ENCODE data around the gene FSHR.

DNA sequence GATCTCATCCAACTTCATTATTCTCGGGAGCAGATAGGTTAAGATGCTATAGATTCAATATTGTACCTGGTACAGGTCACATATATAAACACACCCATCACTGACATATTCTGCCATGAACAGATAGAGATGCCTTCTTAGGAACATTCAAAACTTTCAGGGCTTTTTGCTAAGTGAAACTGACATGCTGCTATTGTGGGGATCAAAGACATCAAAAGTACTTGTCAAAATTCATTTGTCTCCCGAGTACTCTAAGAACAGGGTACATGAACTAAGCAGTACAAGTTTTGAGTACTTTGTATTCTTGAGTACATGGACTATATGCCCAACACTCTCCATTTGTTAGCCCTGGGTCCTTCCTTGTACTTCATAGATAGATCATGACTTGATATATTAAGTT lies 173.5 kb downstream of the FSHR start:
- TF ChIP-seq, protein P1, sequence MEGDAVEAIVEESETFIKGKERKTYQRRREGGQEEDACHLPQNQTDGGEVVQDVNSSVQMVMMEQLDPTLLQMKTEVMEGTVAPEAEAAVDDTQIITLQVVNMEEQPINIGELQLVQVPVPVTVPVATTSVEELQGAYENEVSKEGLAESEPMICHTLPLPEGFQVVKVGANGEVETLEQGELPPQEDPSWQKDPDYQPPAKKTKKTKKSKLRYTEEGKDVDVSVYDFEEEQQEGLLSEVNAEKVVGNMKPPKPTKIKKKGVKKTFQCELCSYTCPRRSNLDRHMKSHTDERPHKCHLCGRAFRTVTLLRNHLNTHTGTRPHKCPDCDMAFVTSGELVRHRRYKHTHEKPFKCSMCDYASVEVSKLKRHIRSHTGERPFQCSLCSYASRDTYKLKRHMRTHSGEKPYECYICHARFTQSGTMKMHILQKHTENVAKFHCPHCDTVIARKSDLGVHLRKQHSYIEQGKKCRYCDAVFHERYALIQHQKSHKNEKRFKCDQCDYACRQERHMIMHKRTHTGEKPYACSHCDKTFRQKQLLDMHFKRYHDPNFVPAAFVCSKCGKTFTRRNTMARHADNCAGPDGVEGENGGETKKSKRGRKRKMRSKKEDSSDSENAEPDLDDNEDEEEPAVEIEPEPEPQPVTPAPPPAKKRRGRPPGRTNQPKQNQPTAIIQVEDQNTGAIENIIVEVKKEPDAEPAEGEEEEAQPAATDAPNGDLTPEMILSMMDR (IDR thresholded peaks at IDR 0.05) = no peak
- TF ChIP-seq POLR2AphosphoS5 (IDR thresholded peaks at IDR 0.05) (no peak), POLR2A (IDR thresholded peaks at IDR 0.05) (no peak)
